PC-3 (cell line): ENCODE results near the gene BAZ2B. TPM values are rescaled to one million over a fixed set of nuclear protein-coding genes. Genes with fewer than 3 reads are reported as not detected.

Experiments used
- ATAC-seq: fragments of 200-7000 bp; cut with Tn5 transposase; 2 replicates; pipeline ENCODE4 v1.9.1; 2020; ENCODE audit warnings: mild to moderate bottlenecking, moderate library complexity
- BruUV-seq: library from RNA; stranded (reverse); fragments of 400-500 nt; replicated peaks from 2 replicates; lab custom pipeline; 2021; lab: Mats Ljungman, UMichigan
- CTCF ChIA-PET: fragments of 300-600 bp; sonication (Branson Sonifier 250); formaldehyde crosslinking; loops from one replicate; lab custom pipeline; 2022; ENCODE audit warnings: antibody characterized with exemption; lab: Charles Lee
- POLR2A ChIA-PET: fragments of 300-600 bp; sonication (Branson Sonifier 250); formaldehyde crosslinking; loops from one replicate; lab custom pipeline; 2022; ENCODE audit warnings: antibody characterized with exemption; ENCODE audit not compliant: unreplicated experiment; lab: Charles Lee
- DNase-seq: peaks from one replicate; pipeline ENCODE4 v3.0.0-alpha.2; 2015
- H2AFZ ChIP-seq: fragments of 300-600 bp; sonication (generic); 2 replicates; pipeline ENCODE4 v1.6.0; 2016; ENCODE audit warnings: antibody characterized with exemption, low read length
- H3F3A ChIP-seq: fragments of 300-600 bp; sonication (generic); one replicate; pipeline ENCODE4 v1.6.0; 2017; ENCODE audit warnings: antibody characterized with exemption, low read length, control low read depth, mild to moderate bottlenecking; ENCODE audit not compliant: unreplicated experiment
- H3K27ac ChIP-seq: fragments of 300-600 bp; sonication (generic); 2 replicates; pipeline ENCODE4 v1.5.1; 2016; ENCODE audit warnings: mild to moderate bottlenecking, low read length
- H3K27me3 ChIP-seq: fragments of 300-600 bp; sonication (generic); 2 replicates; pipeline ENCODE4 v1.6.1; 2016; ENCODE audit warnings: low read length, mixed read lengths
- H3K36me3 ChIP-seq: fragments of 300-600 bp; sonication (generic); 2 replicates; pipeline ENCODE4 v1.6.1; 2016; ENCODE audit warnings: low read depth, mixed run types, low read length, mixed read lengths
- H3K4me1 ChIP-seq: fragments of 300-600 bp; sonication (generic); 2 replicates; pipeline ENCODE4 v1.5.1; 2016; ENCODE audit warnings: low read length; ENCODE audit not compliant: insufficient read depth
- H3K4me2 ChIP-seq: fragments of 300-600 bp; sonication (generic); 2 replicates; pipeline ENCODE4 v1.6.0; 2016; ENCODE audit warnings: low read length
- H3K4me3 ChIP-seq: fragments of 300-600 bp; sonication (generic); 2 replicates; pipeline ENCODE4 v1.5.1; 2016; ENCODE audit warnings: mild to moderate bottlenecking, low read length, mixed read lengths
- H3K79me2 ChIP-seq: fragments of 300-600 bp; sonication (generic); 2 replicates; pipeline ENCODE4 v1.6.1; 2017; ENCODE audit warnings: low read length, mixed read lengths
- H3K9ac ChIP-seq: fragments of 300-600 bp; sonication (generic); 2 replicates; pipeline ENCODE4 v1.6.0; 2016; ENCODE audit warnings: mild to moderate bottlenecking, low read length
- H3K9me2 ChIP-seq: fragments of 300-600 bp; sonication (generic); replicated peaks from 2 replicates; pipeline ENCODE4 v1.6.1; 2016; ENCODE audit warnings: mixed run types, low read length, mixed read lengths
- H3K9me3 ChIP-seq: fragments of 300-600 bp; sonication (generic); 2 replicates; pipeline ENCODE4 v1.6.1; 2016; ENCODE audit warnings: low read length, mixed read lengths
- H4K20me1 ChIP-seq: fragments of 300-600 bp; sonication (generic); 2 replicates; pipeline ENCODE4 v1.6.1; 2016; ENCODE audit warnings: low read length, mixed read lengths
- EZH2 ChIP-seq: fragments of 300-600 bp; sonication (generic); IDR thresholded peaks from one replicate; pipeline ENCODE4 v1.6.1; 2017; ENCODE audit warnings: antibody characterized with exemption, mild to moderate bottlenecking, low read length; ENCODE audit not compliant: unreplicated experiment
- EZH2phosphoT487 ChIP-seq: fragments of 300-600 bp; sonication (generic); IDR thresholded peaks from 2 replicates; pipeline ENCODE4 v1.6.1; 2018; ENCODE audit warnings: mild to moderate bottlenecking, antibody characterized with exemption, low read length, borderline replicate concordance
- intact Hi-C: fragments of 100-400 bp; cut with micrococcal nuclease; formaldehyde crosslinking; loops from 2 replicates; pipeline ENCODE4 v1.9.0; 2023
- total RNA-seq: library from RNA; depleted of rRNA; stranded (reverse); fragments of >200 nt; gene quantifications from 2 replicates; pipeline ENCODE4 v1.2.3, GENCODE V29; 2014
- TF ChIP-seq, protein P1 (sequence below): fragments of 300-600 bp; sonication (generic); conservative IDR thresholded peaks from 2 replicates; pipeline ENCODE4 v1.5.1; 2017; ENCODE audit warnings: antibody characterized with exemption, low read depth, mild to moderate bottlenecking, low read length

BAZ2B gene
- total RNA-seq, 1 experiment from 2014 or later: 19.6 TPM

DNA sequence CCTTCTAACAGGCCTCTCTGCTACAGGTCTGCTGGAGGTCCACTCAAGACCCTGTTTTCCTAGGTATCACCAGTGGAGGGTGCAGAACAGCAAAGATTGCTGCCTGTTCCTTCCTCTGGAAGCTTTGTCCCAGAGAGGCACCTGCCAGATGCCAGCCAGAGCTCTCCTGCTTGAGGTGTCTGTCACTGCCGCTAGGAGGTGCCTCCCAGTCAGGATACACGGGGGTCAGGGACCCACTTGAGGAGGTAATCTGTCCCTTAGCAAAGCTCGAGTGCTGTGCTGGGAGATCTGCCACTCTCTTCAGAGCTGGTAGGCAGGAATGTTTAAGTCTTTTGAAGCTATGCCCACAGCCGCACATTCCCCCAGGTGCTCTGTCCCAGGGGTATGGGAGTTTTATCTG, 140.6 kb downstream of the BAZ2B start:
- no TSS peak for BruUV-seq
- POLR2A ChIA-PET: no interaction called here

DNA sequence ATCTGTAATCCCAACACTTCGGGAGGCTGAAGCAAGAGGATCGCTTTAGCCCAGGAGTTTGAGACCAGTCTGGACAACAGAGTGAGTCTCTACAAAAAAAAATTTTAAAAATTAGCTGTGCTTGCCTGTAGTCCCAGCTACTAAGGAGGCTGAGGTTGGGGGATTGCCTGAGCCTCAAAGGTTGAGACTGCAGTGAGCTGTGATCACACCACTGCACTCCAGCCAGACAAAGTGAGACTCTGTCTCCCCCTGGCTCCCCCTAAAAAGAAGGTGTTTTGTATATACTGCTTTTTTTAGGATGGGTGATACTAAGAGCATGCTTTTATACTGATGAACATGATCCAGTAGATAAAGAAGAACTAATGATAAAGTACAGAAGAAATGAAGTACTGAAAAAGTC, 145.0 kb downstream of the BAZ2B start:
- H3F3A ChIP-seq: no peaks in the 10 kb centered on the region
- no peak overlapping the region for H3K4me3 ChIP-seq
- no peaks in the 10 kb centered on the region for H3K9me3 ChIP-seq
- H3K27me3 ChIP-seq: no peaks in the 10 kb centered on the region
- no peak for ATAC-seq
- no peaks in the 10 kb centered on the region; the same call in 1 of the 2 replicates for H3K36me3 ChIP-seq
- TF ChIP-seq EZH2phosphoT487 (no peak), EZH2 (no peak)
- TF ChIP-seq, protein P1, sequence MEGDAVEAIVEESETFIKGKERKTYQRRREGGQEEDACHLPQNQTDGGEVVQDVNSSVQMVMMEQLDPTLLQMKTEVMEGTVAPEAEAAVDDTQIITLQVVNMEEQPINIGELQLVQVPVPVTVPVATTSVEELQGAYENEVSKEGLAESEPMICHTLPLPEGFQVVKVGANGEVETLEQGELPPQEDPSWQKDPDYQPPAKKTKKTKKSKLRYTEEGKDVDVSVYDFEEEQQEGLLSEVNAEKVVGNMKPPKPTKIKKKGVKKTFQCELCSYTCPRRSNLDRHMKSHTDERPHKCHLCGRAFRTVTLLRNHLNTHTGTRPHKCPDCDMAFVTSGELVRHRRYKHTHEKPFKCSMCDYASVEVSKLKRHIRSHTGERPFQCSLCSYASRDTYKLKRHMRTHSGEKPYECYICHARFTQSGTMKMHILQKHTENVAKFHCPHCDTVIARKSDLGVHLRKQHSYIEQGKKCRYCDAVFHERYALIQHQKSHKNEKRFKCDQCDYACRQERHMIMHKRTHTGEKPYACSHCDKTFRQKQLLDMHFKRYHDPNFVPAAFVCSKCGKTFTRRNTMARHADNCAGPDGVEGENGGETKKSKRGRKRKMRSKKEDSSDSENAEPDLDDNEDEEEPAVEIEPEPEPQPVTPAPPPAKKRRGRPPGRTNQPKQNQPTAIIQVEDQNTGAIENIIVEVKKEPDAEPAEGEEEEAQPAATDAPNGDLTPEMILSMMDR: no peak
- no peaks in the 10 kb centered on the region for H3K9me2 ChIP-seq
- no TSS peak for BruUV-seq
- H3K27ac ChIP-seq: no peak overlapping the region
- intact Hi-C loops: no loop called here
- H2AFZ ChIP-seq: no peak overlapping the region
- POLR2A ChIA-PET: no interaction called here
- H4K20me1 ChIP-seq: no peaks in the 10 kb centered on the region
- H3K79me2 ChIP-seq: no peaks in the 10 kb centered on the region
- CTCF ChIA-PET: no interaction called here
- H3K4me2 ChIP-seq: no peak overlapping the region
- H3K4me1 ChIP-seq: no peaks in the 10 kb centered on the region
- no peak overlapping the region for H3K9ac ChIP-seq
- no peak for DNase-seq

More for the DNA sequence above, 140.6 kb downstream of the BAZ2B start:
- H3K36me3 ChIP-seq: no peaks in the 10 kb centered on the region; the same call in 1 of the 2 replicates
- H3K9ac ChIP-seq: no peak overlapping the region
- no peaks in the 10 kb centered on the region for H3K9me2 ChIP-seq
- ATAC-seq (no peak), DNase-seq (no peak)
- H3K4me2 ChIP-seq: no peak overlapping the region
- no peaks in the 10 kb centered on the region for H3K9me3 ChIP-seq
- H3F3A ChIP-seq: no peaks in the 10 kb centered on the region
- no peaks in the 10 kb centered on the region for H3K79me2 ChIP-seq
- H3K27ac ChIP-seq: no peak overlapping the region
- intact Hi-C loops: no loop called here
- H2AFZ ChIP-seq: no peak overlapping the region
- CTCF ChIA-PET: no interaction called here
- H3K27me3 ChIP-seq: no peaks in the 10 kb centered on the region
- H3K4me1 ChIP-seq: no peaks in the 10 kb centered on the region
- TF ChIP-seq EZH2phosphoT487: no peak
- no peak for TF ChIP-seq EZH2
- TF ChIP-seq, protein P1: no peak
- H3K4me3 ChIP-seq: no peak overlapping the region
- no peaks in the 10 kb centered on the region for H4K20me1 ChIP-seq

DNA sequence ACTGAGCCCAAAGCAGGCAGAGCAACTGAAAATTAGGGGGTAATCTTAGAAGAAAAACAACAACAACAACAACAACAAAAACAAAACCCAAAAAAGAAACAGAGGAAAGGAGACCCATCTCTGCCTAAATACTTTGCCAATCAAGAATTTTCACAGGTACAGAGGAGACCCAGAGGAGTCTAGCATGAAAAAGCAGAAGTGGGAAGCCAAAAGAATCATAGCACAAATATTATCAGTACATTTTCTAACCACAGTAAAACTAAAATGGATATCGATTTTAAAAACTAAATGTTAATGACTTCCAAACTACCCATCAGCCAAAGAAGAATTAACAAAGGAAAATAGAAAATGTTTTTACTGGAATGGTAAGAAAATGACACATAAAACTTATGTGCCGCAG, 148.1 kb downstream of the BAZ2B start:
- Histone ChIP-seq H3K9me3 (no peaks in the 10 kb centered on the region), H3K4me2 (no peak overlapping the region), H3K4me1 (no peaks in the 10 kb centered on the region), H3K79me2 (no peaks in the 10 kb centered on the region), H3K4me3 (no peak overlapping the region), H3K36me3 (no peaks in the 10 kb centered on the region), H4K20me1 (no peaks in the 10 kb centered on the region), H2AFZ (no peak overlapping the region), H3K9me2 (no peaks in the 10 kb centered on the region), H3K27me3 (no peaks in the 10 kb centered on the region), H3K9ac (no peak overlapping the region), H3F3A (no peaks in the 10 kb centered on the region), H3K27ac (no peak overlapping the region)
- DNase-seq: no peak
- ChIA-PET CTCF (no interaction called here), POLR2A (no interaction called here)
- ATAC-seq: no peak
- no TSS peak for BruUV-seq
- TF ChIP-seq EZH2phosphoT487 (no peak), EZH2 (no peak)
- TF ChIP-seq, protein P1: no peak
- intact Hi-C loops: no loop called here
